SJSA1 (cell line): ENCODE measurements around the gene PLSCR1. TPM values are rescaled to one million over a fixed set of nuclear protein-coding genes. Genes with fewer than 3 reads are reported as not detected.

Experiments
- DNase-seq, 2 experiments: peaks; one replicate each; pipeline ENCODE4 v3.0.0-alpha.2; 2015 to 2020; ENCODE audit warnings: low spot score in 2 of 2, low read depth in 1 of 2
- H3K27ac ChIP-seq: fragments of 250-450 bp; sonication (Bioruptor Pico); 2 replicates; pipeline ENCODE4 v1.5.1; 2020; ENCODE audit warnings: mild to moderate bottlenecking, moderate library complexity
- H3K27me3 ChIP-seq: fragments of 250-450 bp; sonication (Bioruptor Pico); replicated peaks from 2 replicates; pipeline ENCODE4 v1.5.1; 2020; ENCODE audit warnings: mild to moderate bottlenecking, moderate library complexity
- H3K36me3 ChIP-seq: fragments of 250-450 bp; sonication (Bioruptor Pico); 2 replicates; pipeline ENCODE4 v1.5.1; 2020; ENCODE audit warnings: mild to moderate bottlenecking
- H3K4me1 ChIP-seq: fragments of 250-450 bp; sonication (Bioruptor Pico); replicated peaks from 2 replicates; pipeline ENCODE4 v1.6.1; 2021; ENCODE audit warnings: mild to moderate bottlenecking
- H3K4me3 ChIP-seq: fragments of 250-450 bp; sonication (Bioruptor Pico); 2 replicates; pipeline ENCODE4 v1.5.1; 2020; ENCODE audit warnings: mild to moderate bottlenecking
- H3K9me3 ChIP-seq: fragments of 250-450 bp; sonication (Bioruptor Pico); replicated peaks from 2 replicates; pipeline ENCODE4 v1.5.1; 2020; ENCODE audit warnings: mild to moderate bottlenecking
- total RNA-seq: library from RNA; depleted of rRNA; stranded (reverse); fragments of >200 nt; shearing (Covaris generic); gene quantifications from 2 replicates; pipeline ENCODE4 v1.2.3, GENCODE V29; 2014; rRNA removed

PLSCR1 gene
- total RNA-seq: 64.4 and 90.4 TPM in 2 replicates

- peaks cover 9% of the 10 kb centered on the region for H3K4me1 ChIP-seq
- peak within 1 kb of the TSS; percentile 62 for H3K4me3 ChIP-seq
- H3K27ac ChIP-seq: peak within 1 kb of the TSS; percentile 86
- no peaks in the 10 kb centered on the region for H3K9me3 ChIP-seq
- DNase-seq: peak; percentile 90 to 95
- H3K36me3 ChIP-seq: peaks cover 10% of the 10 kb centered on the region; the same call in 1 of the 2 replicates
- H3K27me3 ChIP-seq: no peaks in the 10 kb centered on the region
Measured at GRCh38 chr3:146544002-146544928, at the start of gene PLSCR1. Gene PLSCR1 (minus strand): TSS chr3:146544607. CDS start chr3:146536552, 8,055 bp downstream.

- no peaks in the 10 kb centered on the region for H3K9me3 ChIP-seq
- H3K4me1 ChIP-seq: no peaks in the 10 kb centered on the region
- no peak overlapping the region for H3K27ac ChIP-seq
- H3K36me3 ChIP-seq: no peaks in the 10 kb centered on the region
- DNase-seq: no peak
- H3K27me3 ChIP-seq: 0 out of 2 replicates have a peak, but pooled peaks cover 2% of the 10 kb centered on the region
- no peak overlapping the region for H3K4me3 ChIP-seq
Measured at GRCh38 chr3:146593776-146594175, 49.4 kb upstream of the PLSCR1 start.

- Histone ChIP-seq H3K36me3 (no peaks in the 10 kb centered on the region), H3K4me3 (no peak overlapping the region), H3K9me3 (no peaks in the 10 kb centered on the region), H3K4me1 (no peaks in the 10 kb centered on the region), H3K27ac (no peak overlapping the region), H3K27me3 (0 out of 2 replicates have a peak, but pooled peaks cover 2% of the 10 kb centered on the region)
- no peak for DNase-seq
Measured at GRCh38 chr3:146590521-146590920, 46.1 kb upstream of the PLSCR1 start.

GRCh38 chr3:146589899-146590508 lies 45.6 kb upstream of the PLSCR1 start:
- DNase-seq: peak in 1 of 2 experiments; percentile 21
- Histone ChIP-seq H3K36me3 (no peaks in the 10 kb centered on the region), H3K4me1 (no peaks in the 10 kb centered on the region), H3K4me3 (no peak overlapping the region), H3K27ac (no peak overlapping the region), H3K9me3 (no peaks in the 10 kb centered on the region), H3K27me3 (0 out of 2 replicates have a peak, but pooled peaks cover 2% of the 10 kb centered on the region)

- H3K27ac ChIP-seq: no peak overlapping the region
- DNase-seq: no peak
- H3K36me3 ChIP-seq: no peaks in the 10 kb centered on the region
- H3K9me3 ChIP-seq: peaks cover 8% of the 10 kb centered on the region; the same call in 1 of the 2 replicates
- 0 out of 2 replicates have a peak, but pooled peaks cover under 1% of the 10 kb centered on the region for H3K27me3 ChIP-seq
- H3K4me3 ChIP-seq: no peak overlapping the region
- 0 out of 2 replicates have a peak, but pooled peaks cover 3% of the 10 kb centered on the region for H3K4me1 ChIP-seq
Measured at GRCh38 chr3:146585156-146585555, 40.7 kb upstream of the PLSCR1 start.

GRCh38 chr3:146581951-146582467 lies 37.6 kb upstream of the PLSCR1 start:
- peaks cover 8% of the 10 kb centered on the region; the same call in 1 of the 2 replicates for H3K9me3 ChIP-seq
- no peak for DNase-seq

GRCh38 chr3:146581080-146581601 lies 36.7 kb upstream of the PLSCR1 start:
- Histone ChIP-seq H3K4me1 (0 out of 2 replicates have a peak, but pooled peaks cover 3% of the 10 kb centered on the region), H3K36me3 (no peaks in the 10 kb centered on the region)

More at GRCh38 chr3:146581951-146582467, 37.6 kb upstream of the PLSCR1 start:
- Histone ChIP-seq H3K4me1 (0 out of 2 replicates have a peak, but pooled peaks cover 3% of the 10 kb centered on the region), H3K4me3 (no peak overlapping the region), H3K27ac (no peak overlapping the region), H3K36me3 (no peaks in the 10 kb centered on the region), H3K27me3 (no peaks in the 10 kb centered on the region)

GRCh38 chr3:146577662-146578061 lies 33.3 kb upstream of the PLSCR1 start:
- H3K27me3 ChIP-seq: no peaks in the 10 kb centered on the region
- peak in 1 of 2 experiments; percentile 16 for DNase-seq
- no peak overlapping the region for H3K4me3 ChIP-seq
- no peak overlapping the region for H3K27ac ChIP-seq
- H3K36me3 ChIP-seq: no peaks in the 10 kb centered on the region
- H3K4me1 ChIP-seq: 0 out of 2 replicates have a peak, but pooled peaks cover 3% of the 10 kb centered on the region
- peaks cover 2% of the 10 kb centered on the region; the same call in 1 of the 2 replicates for H3K9me3 ChIP-seq

More at GRCh38 chr3:146581080-146581601, 36.7 kb upstream of the PLSCR1 start:
- Histone ChIP-seq H3K27me3 (no peaks in the 10 kb centered on the region), H3K9me3 (peaks cover 8% of the 10 kb centered on the region; the same call in 1 of the 2 replicates), H3K27ac (no peak overlapping the region), H3K4me3 (no peak overlapping the region)
- no peak for DNase-seq

GRCh38 chr3:146575636-146576035 lies 31.2 kb upstream of the PLSCR1 start:
- no peak overlapping the region for H3K4me3 ChIP-seq
- H3K27me3 ChIP-seq: no peaks in the 10 kb centered on the region
- no peaks in the 10 kb centered on the region for H3K4me1 ChIP-seq
- H3K9me3 ChIP-seq: no peaks in the 10 kb centered on the region
- no peak for DNase-seq
- H3K27ac ChIP-seq: no peak overlapping the region
- H3K36me3 ChIP-seq: no peaks in the 10 kb centered on the region

GRCh38 chr3:146574173-146574572 lies 29.8 kb upstream of the PLSCR1 start:
- H3K27ac ChIP-seq: no peak overlapping the region
- no peak for DNase-seq
- H3K36me3 ChIP-seq: no peaks in the 10 kb centered on the region
- H3K9me3 ChIP-seq: no peaks in the 10 kb centered on the region
- no peak overlapping the region for H3K4me3 ChIP-seq
- no peaks in the 10 kb centered on the region for H3K27me3 ChIP-seq
- H3K4me1 ChIP-seq: peaks cover 5% of the 10 kb centered on the region

- H3K4me3 ChIP-seq: no peak overlapping the region
- H3K27me3 ChIP-seq: no peaks in the 10 kb centered on the region
- peaks cover 8% of the 10 kb centered on the region for H3K4me1 ChIP-seq
- DNase-seq: no peak
- no peaks in the 10 kb centered on the region for H3K9me3 ChIP-seq
- H3K36me3 ChIP-seq: no peaks in the 10 kb centered on the region
- no peak overlapping the region for H3K27ac ChIP-seq
Measured at GRCh38 chr3:146569314-146569713, 24.9 kb upstream of the PLSCR1 start.

GRCh38 chr3:146566138-146566537 lies 21.7 kb upstream of the PLSCR1 start:
- DNase-seq: no peak
- Histone ChIP-seq H3K9me3 (no peaks in the 10 kb centered on the region), H3K36me3 (no peaks in the 10 kb centered on the region), H3K4me3 (no peak overlapping the region), H3K4me1 (peaks cover 8% of the 10 kb centered on the region), H3K27ac (no peak overlapping the region), H3K27me3 (no peaks in the 10 kb centered on the region)

GRCh38 chr3:146561879-146562278 lies 17.5 kb upstream of the PLSCR1 start:
- DNase-seq: no peak
- Histone ChIP-seq H3K27ac (no peak overlapping the region), H3K4me3 (no peak overlapping the region), H3K9me3 (no peaks in the 10 kb centered on the region), H3K27me3 (no peaks in the 10 kb centered on the region), H3K36me3 (no peaks in the 10 kb centered on the region), H3K4me1 (no peaks in the 10 kb centered on the region)
